Immature natural killer cell (primary cell): ENCODE measurements around the gene ADRM1. TPM values are rescaled to one million over a fixed set of nuclear protein-coding genes. Genes with fewer than 3 reads are reported as not detected.

ENCODE experiments used
- DNase-seq, 3 donors: peaks; one replicate each; pipeline ENCODE4 v3.0.0; 2022; ENCODE audit warnings: mixed read lengths in 1 of 3
- H3K27ac Mint-ChIP-seq, 6 donors: one replicate each; pipeline ENCODE4 v1.8.0; 2020; ENCODE audit warnings: mixed read lengths in 6 of 6, mild to moderate bottlenecking in 5 of 6, inconsistent platforms in 4 of 6, moderate library complexity in 3 of 6
- H3K27me3 Mint-ChIP-seq, 3 donors: one replicate each; pipeline ENCODE4 v1.8.0; 2020 to 2021; ENCODE audit warnings: low read depth in 3 of 3, mild to moderate bottlenecking in 3 of 3, mixed read lengths in 3 of 3, moderate library complexity in 3 of 3, inconsistent platforms in 1 of 3
- H3K36me3 Mint-ChIP-seq, 3 donors: one replicate each; pipeline ENCODE4 v1.8.0; 2020; ENCODE audit warnings: mixed read lengths in 3 of 3, inconsistent platforms in 2 of 3, mild to moderate bottlenecking in 2 of 3
- H3K4me1 Mint-ChIP-seq, 2 donors: one replicate each; pipeline ENCODE4 v1.8.0; 2020; ENCODE audit warnings: inconsistent platforms in 2 of 2, mild to moderate bottlenecking in 2 of 2, mixed read lengths in 2 of 2, moderate library complexity in 1 of 2
- H3K4me3 Mint-ChIP-seq, 5 donors: one replicate each; pipeline ENCODE4 v1.8.0; 2020; ENCODE audit warnings: mild to moderate bottlenecking in 5 of 5, mixed read lengths in 5 of 5, inconsistent platforms in 3 of 5, moderate library complexity in 3 of 5
- H3K9me3 Mint-ChIP-seq, 6 donors: one replicate each; pipeline ENCODE4 v1.8.0; 2020; ENCODE audit warnings: mild to moderate bottlenecking in 6 of 6, mixed read lengths in 6 of 6, inconsistent platforms in 4 of 6, moderate library complexity in 3 of 6
- polyA plus RNA-seq, 3 donors: library from polyadenylated mRNA; unstranded; fragments of 300-500 nt; fragmentation: Illumina TruSeq; gene quantifications; one replicate each; pipeline ENCODE4 v1.2.3, GENCODE V29; 2021

Gene ADRM1
- polyA plus RNA-seq, 3 donors from 2014 or later, result 97.2 to 132 (median 108) TPM

- Mint-ChIP-seq H3K4me3 (no peak overlapping the region), H3K9me3 (no peaks in the 10 kb centered on the region), H3K27ac (peak overlapping the region in 1 of 6 donors; percentile 29), H3K27me3 (peaks cover 0 to 4% (median 0%) of the 10 kb centered on the region in 3 donors), H3K4me1 (peaks cover 0 to 4% of the 10 kb centered on the region in 2 donors), H3K36me3 (peaks cover 11 to 49% (median 23%) of the 10 kb centered on the region in 3 donors)
- DNase-seq, result no peak
Measured at GRCh38 chr20:62284448-62284847, 18.3 kb upstream of the ADRM1 start.

DNA sequence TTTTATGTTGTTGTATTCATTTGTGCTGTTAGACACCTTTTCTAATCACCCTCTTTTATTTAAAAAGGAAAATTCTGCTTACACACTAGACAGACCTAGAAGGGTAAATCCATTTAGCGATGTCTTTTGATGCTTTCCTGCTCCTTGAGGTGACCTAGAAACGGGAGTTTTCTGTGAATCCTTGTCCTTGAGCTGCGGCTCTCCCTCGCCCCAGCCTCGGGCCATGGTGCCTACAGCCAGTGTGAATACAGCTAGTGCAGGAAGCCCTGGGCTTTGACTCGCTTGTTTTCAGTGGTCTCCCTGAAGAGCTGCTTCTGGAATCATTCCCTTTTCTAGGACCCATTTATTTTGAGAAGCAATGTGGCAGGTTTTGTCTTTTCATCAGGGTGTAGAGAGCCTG lies 17.6 kb upstream of the ADRM1 start:
- Mint-ChIP-seq H3K4me1 (peaks cover 0 to 4% of the 10 kb centered on the region in 2 donors), H3K9me3 (no peaks in the 10 kb centered on the region), H3K4me3 (no peak overlapping the region), H3K27ac (no peak overlapping the region), H3K27me3 (peaks cover 0 to 4% (median 0%) of the 10 kb centered on the region in 3 donors), H3K36me3 (peaks cover 11 to 45% (median 23%) of the 10 kb centered on the region in 3 donors)
- no peak for DNase-seq

DNA sequence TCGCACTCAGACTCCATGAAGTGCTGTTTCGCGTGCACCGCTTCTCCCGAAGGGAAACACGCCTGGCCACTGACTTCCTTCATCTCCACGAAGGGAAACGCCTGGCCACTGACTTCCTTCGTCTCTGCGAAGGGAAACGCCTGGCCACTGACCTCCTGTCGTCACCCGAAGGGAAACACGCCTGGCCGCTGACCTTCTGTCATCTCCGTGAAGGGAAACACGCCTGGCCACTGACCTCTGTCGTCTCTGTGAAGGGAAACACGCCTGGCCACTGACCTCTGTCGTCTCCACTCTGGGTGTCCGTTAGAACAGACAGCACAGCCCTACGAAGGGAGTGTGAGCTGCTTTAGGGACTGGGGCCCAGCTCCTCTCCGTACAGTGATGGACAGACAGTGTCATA lies 17.1 kb upstream of the ADRM1 start:
- Mint-ChIP-seq H3K4me3 (no peak overlapping the region), H3K27ac (no peak overlapping the region), H3K9me3 (no peaks in the 10 kb centered on the region), H3K27me3 (peaks cover 0 to 4% (median 0%) of the 10 kb centered on the region in 3 donors), H3K4me1 (peaks cover under 1 to 4% of the 10 kb centered on the region in 2 donors), H3K36me3 (peaks cover 9 to 39% (median 23%) of the 10 kb centered on the region in 3 donors)
- no peak for DNase-seq

- Mint-ChIP-seq H3K4me1 (peaks cover 9 to 12% of the 10 kb centered on the region in 2 donors), H3K4me3 (no peak overlapping the region), H3K9me3 (no peaks in the 10 kb centered on the region), H3K27ac (no peak overlapping the region), H3K36me3 (peaks cover 4 to 33% (median 20%) of the 10 kb centered on the region in 3 donors), H3K27me3 (peaks cover 0 to 4% (median 0%) of the 10 kb centered on the region in 3 donors)
- DNase-seq, result no peak
Measured at GRCh38 chr20:62286493-62287064, 16.2 kb upstream of the ADRM1 start.

DNA sequence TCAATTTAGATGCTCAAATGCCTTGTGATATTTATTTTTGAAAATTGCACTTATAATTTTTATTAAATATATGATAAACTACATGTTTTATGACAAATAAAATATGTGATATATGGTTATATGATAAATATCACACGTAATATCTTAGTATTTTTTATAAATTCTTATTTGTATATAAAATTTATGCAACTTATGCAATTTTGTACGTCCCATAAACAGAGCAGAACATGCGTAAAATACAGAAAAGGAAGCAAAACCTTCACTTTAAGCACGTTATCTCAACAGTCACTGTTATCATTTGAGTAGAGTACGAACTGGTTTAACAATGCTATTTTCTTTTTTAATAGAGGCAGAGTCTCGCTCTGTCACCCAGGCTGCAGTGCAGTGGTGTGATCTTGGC lies 15.7 kb upstream of the ADRM1 start:
- Mint-ChIP-seq H3K27me3 (peaks cover 0 to 3% (median 0%) of the 10 kb centered on the region in 3 donors), H3K27ac (no peak overlapping the region), H3K4me3 (no peak overlapping the region), H3K4me1 (peaks cover 14 to 16% of the 10 kb centered on the region in 2 donors), H3K36me3 (peaks cover 2 to 27% (median 14%) of the 10 kb centered on the region in 3 donors), H3K9me3 (no peaks in the 10 kb centered on the region)
- no peak for DNase-seq

GRCh38 chr20:62287759-62288534 lies 14.8 kb upstream of the ADRM1 start:
- peaks cover 0 to 6% (median 0%) of the 10 kb centered on the region in 3 donors for H3K27me3 Mint-ChIP-seq
- H3K4me1 Mint-ChIP-seq, result peaks cover 23 to 24% of the 10 kb centered on the region in 2 donors
- H3K4me3 Mint-ChIP-seq, result no peak overlapping the region
- peak overlapping the region in 3 of 6 donors; percentile 34 to 68 (median 39) for H3K27ac Mint-ChIP-seq
- peaks cover 4 to 25% (median 12%) of the 10 kb centered on the region in 3 donors for H3K36me3 Mint-ChIP-seq
- no peak for DNase-seq
- no peaks in the 10 kb centered on the region for H3K9me3 Mint-ChIP-seq

DNA sequence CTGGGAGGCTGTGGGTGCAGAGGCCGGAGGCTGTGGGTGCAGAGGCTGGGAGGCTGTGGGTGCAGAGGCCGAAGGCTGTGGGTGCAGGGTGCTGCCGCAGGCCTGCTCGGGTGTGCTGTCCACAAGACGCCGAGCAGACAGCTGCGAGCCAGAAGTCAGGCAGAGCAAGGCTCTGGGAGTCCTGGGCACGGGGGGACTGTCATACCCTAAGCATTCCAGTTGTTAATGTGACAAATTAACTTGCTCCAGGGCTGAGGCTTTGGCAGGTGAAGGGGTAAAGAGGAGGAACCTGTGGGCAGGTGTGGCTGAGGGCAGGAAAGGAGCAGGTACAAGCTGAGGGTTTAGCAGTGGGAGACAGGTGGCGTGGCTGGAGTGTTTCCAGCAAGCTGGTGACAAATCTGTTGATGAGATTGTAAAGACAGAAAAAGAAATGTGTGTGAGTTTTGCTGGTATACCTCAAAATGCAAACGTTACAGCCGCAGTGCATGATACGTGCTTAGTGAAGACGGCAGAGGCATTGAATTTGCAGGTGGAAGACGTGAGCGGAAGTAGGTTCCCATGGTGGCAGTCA lies 14.2 kb upstream of the ADRM1 start:
- Mint-ChIP-seq H3K27ac (peak overlapping the region; percentile 60 to 86 (median 70)), H3K27me3 (peaks cover 0 to 6% (median 0%) of the 10 kb centered on the region in 3 donors), H3K36me3 (peaks cover 4 to 21% (median 12%) of the 10 kb centered on the region in 3 donors), H3K9me3 (no peaks in the 10 kb centered on the region), H3K4me1 (peaks cover 29 to 31% of the 10 kb centered on the region in 2 donors), H3K4me3 (no peak overlapping the region)
- no peak for DNase-seq

DNA sequence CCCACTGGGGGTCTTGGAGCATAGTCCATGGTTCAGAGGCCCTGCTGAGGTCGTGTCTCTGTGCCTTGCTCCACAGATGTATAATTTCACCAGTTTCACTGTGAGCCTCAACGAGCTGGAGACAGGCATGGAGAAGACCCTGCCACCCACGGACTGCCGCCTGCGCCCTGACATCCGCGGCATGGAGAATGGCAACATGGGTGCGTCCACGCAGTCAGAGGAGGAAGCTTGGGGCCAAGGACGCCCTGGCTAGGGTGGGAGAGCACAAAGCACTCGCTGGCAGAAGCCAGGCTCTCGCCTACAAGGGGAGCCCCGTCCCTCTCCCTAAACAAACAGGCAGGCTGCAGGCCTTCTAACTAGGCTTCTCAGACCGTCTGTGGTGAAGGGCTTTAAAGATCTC lies 13.7 kb upstream of the ADRM1 start:
- H3K27ac Mint-ChIP-seq, result peak overlapping the region in 3 of 6 donors; percentile 68 to 86 (median 80)
- H3K4me3 Mint-ChIP-seq, result no peak overlapping the region
- H3K36me3 Mint-ChIP-seq, result peaks cover 8 to 18% (median 11%) of the 10 kb centered on the region in 3 donors
- H3K4me1 Mint-ChIP-seq, result peaks cover 34 to 35% of the 10 kb centered on the region in 2 donors
- no peaks in the 10 kb centered on the region for H3K9me3 Mint-ChIP-seq
- peaks cover 0 to 6% (median 3%) of the 10 kb centered on the region in 3 donors for H3K27me3 Mint-ChIP-seq
- DNase-seq, result no peak

- H3K27me3 Mint-ChIP-seq, result peaks cover 0 to 6% (median 3%) of the 10 kb centered on the region in 3 donors
- DNase-seq, result no peak
- no peak overlapping the region for H3K27ac Mint-ChIP-seq
Measured at GRCh38 chr20:62289898-62290297, 12.9 kb upstream of the ADRM1 start.

GRCh38 chr20:62291251-62292066 lies 11.3 kb upstream of the ADRM1 start:
- Mint-ChIP-seq H3K9me3 (no peaks in the 10 kb centered on the region), H3K4me3 (peak overlapping the region; percentile 49 to 86 (median 85)), H3K36me3 (peaks cover 8 to 14% (median 8%) of the 10 kb centered on the region in 3 donors)

More at GRCh38 chr20:62289898-62290297, 12.9 kb upstream of the ADRM1 start:
- Mint-ChIP-seq H3K4me3 (no peak overlapping the region), H3K9me3 (no peaks in the 10 kb centered on the region), H3K4me1 (peaks cover 37 to 38% of the 10 kb centered on the region in 2 donors), H3K36me3 (peaks cover 8 to 11% (median 9%) of the 10 kb centered on the region in 3 donors)

DNA sequence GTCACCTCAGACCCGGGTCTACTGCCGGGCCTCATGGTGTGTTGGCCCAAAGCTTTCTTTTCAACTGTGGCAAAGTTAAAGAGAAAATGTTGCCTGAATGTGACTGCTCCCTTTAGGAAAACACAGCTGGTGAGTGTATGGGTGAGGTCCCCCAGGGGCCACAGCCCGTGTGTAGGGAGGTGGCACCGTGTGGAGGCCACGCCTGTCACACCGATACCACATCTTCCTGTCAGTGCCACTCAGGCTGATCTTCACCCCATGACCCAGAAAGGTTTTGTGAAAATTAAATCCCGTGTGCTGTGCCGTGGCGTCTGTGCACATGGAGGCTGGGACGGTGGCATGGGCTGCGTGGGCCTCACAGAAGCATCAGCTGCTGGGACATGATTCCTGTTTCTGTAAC lies 10.7 kb upstream of the ADRM1 start:
- Mint-ChIP-seq H3K9me3 (no peaks in the 10 kb centered on the region), H3K27ac (peak overlapping the region; percentile 94 to 97 (median 96)), H3K4me3 (peak overlapping the region; percentile 71 to 86 (median 85)), H3K36me3 (peaks cover 8 to 14% (median 8%) of the 10 kb centered on the region in 3 donors), H3K4me1 (peaks cover 37 to 38% of the 10 kb centered on the region in 2 donors), H3K27me3 (peaks cover 0 to 8% (median 3%) of the 10 kb centered on the region in 3 donors)
- DNase-seq, result peak; percentile 53 to 63 (median 53)

More at GRCh38 chr20:62291251-62292066, 11.3 kb upstream of the ADRM1 start:
- peaks cover 0 to 8% (median 3%) of the 10 kb centered on the region in 3 donors for H3K27me3 Mint-ChIP-seq
- H3K27ac Mint-ChIP-seq, result peak overlapping the region; percentile 94 to 97 (median 96)
- no peak for DNase-seq
- peaks cover 37 to 38% of the 10 kb centered on the region in 2 donors for H3K4me1 Mint-ChIP-seq

DNA sequence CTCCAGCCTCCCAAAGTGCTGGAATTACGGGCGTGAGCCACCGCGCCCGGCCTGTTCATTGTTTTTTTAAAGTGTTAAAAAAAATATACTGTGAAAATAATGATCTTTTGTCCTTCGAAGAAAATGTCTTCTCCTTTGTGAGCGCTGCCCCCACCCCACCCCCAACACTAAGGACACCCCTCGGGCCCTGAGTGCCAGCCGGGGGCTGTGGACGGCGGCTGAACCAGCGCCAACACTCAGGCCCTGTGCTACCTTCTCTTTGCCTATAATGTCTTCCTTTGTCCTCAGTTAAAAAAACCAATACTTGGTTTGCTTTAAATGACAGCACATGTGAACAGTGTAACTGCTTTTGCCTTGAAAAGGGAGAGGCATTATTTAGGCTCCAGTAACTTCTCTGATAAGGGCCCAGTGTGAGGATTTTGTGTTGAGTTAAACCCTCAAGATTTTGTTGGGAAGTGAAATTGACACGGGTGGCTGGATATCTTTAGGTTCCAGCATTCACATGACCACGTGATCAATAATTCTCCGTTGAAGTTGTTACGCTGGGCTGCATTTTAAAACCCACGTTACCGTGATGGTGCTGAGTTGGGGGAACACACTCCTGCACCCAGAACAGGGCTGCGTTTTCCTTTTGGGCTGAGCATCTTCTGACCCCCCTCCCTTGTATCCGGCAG lies 9.5 kb upstream of the ADRM1 start:
- peaks cover 8 to 14% (median 8%) of the 10 kb centered on the region in 3 donors for H3K36me3 Mint-ChIP-seq
- peak overlapping the region; percentile 24 to 86 (median 83) for H3K4me3 Mint-ChIP-seq
- DNase-seq, result no peak
- peak overlapping the region; percentile 85 to 97 (median 96) for H3K27ac Mint-ChIP-seq
- H3K27me3 Mint-ChIP-seq, result peaks cover 0 to 8% (median 3%) of the 10 kb centered on the region in 3 donors
- H3K4me1 Mint-ChIP-seq, result peaks cover 37 to 38% of the 10 kb centered on the region in 2 donors
- H3K9me3 Mint-ChIP-seq, result no peaks in the 10 kb centered on the region
